Inferior parietal cortex (tissue), 1 donor: ENCODE results near the gene FAAH.
"Not testable (repeated sequence)": the region's sequence is repeated elsewhere in the genome, so short reads cannot be mapped to it uniquely, and the experiment has no call there.

ENCODE experiments used
- DNase-seq: peaks from one replicate; pipeline ENCODE4 v3.0.0-alpha.2; 2016; ENCODE audit errors: extremely low spot score

FAAH gene

GRCh38 chr1:46394108-46394871 lies at the start of gene FAAH:
FAAH (plus strand) TSS chr1:46394317; CDS start chr1:46394349, 32 bp downstream.
- DNase-seq, result peak; percentile 71

GRCh38 chr1:46344481-46344880 lies 49.6 kb upstream of the FAAH start:
- DNase-seq, result no peak

- no peak for DNase-seq
Measured at GRCh38 chr1:46345281-46345680, 48.8 kb upstream of the FAAH start.

- no peak for DNase-seq
Measured at GRCh38 chr1:46352363-46352762, 41.8 kb upstream of the FAAH start.

GRCh38 chr1:46355920-46356319 lies 38.2 kb upstream of the FAAH start:
- DNase-seq, result not testable (repeated sequence)

- peak; percentile 9 for DNase-seq
Measured at GRCh38 chr1:46362158-46362557, 32.0 kb upstream of the FAAH start.

- DNase-seq, result no peak
Measured at GRCh38 chr1:46363121-46363520, 31.0 kb upstream of the FAAH start.

GRCh38 chr1:46364612-46365011 lies 29.5 kb upstream of the FAAH start:
- DNase-seq, result no peak

- not testable (repeated sequence) for DNase-seq
Measured at GRCh38 chr1:46365796-46366195, 28.3 kb upstream of the FAAH start.

GRCh38 chr1:46367072-46367471 lies 27.0 kb upstream of the FAAH start:
- DNase-seq, result no peak

- DNase-seq, result not testable (repeated sequence)
Measured at GRCh38 chr1:46367701-46368100, 26.4 kb upstream of the FAAH start.

- no peak for DNase-seq
Measured at GRCh38 chr1:46368791-46369190, 25.3 kb upstream of the FAAH start.

- DNase-seq, result no peak
Measured at GRCh38 chr1:46369542-46370213, 24.4 kb upstream of the FAAH start.

GRCh38 chr1:46370214-46370633 lies 23.9 kb upstream of the FAAH start:
- DNase-seq, result no peak

GRCh38 chr1:46372431-46372830 lies 21.7 kb upstream of the FAAH start:
- no peak for DNase-seq

GRCh38 chr1:46379996-46380395 lies 14.1 kb upstream of the FAAH start:
- no peak for DNase-seq

- DNase-seq, result no peak
Measured at GRCh38 chr1:46380508-46380907, 13.6 kb upstream of the FAAH start.

GRCh38 chr1:46393510-46393909 lies 607 bp upstream of the FAAH start:
- peak; percentile 38 for DNase-seq

GRCh38 chr1:46394872-46395465 lies 852 bp downstream of the FAAH start:
- DNase-seq, result peak; percentile 16

- peak; percentile 32 for DNase-seq
Measured at GRCh38 chr1:46396441-46397398, 2.6 kb downstream of the FAAH start.

GRCh38 chr1:46399307-46399706 lies 5.2 kb downstream of the FAAH start:
- DNase-seq, result peak; percentile 23

- no peak for DNase-seq
Measured at GRCh38 chr1:46400421-46400820, 6.3 kb downstream of the FAAH start.
